NCI-H187 (cell line): ENCODE data around the gene EPHX1.
A peak's percentile ranks its signal among the peaks of the same experiment; 100 is the strongest.
"Not testable (repeated sequence)": the region's sequence is repeated elsewhere in the genome, so short reads cannot be mapped to it uniquely, and the experiment has no call there.

ENCODE experiments used
- DNase-seq, 2 experiments: peaks; one replicate each; lab custom pipeline; 2025; lab: John Stamatoyannopoulos, UW

Gene EPHX1

GRCh38 chr1:225777583-225778336 lies 32.2 kb upstream of the EPHX1 start, which contains the start of gene SRP9:
TSS of gene SRP9 (plus strand) at chr1:225777826. CDS start at chr1:225777941, 115 bp downstream.
- peak; percentile 70 to 92 for DNase-seq

GRCh38 chr1:225778337-225778669 lies 31.6 kb upstream of the EPHX1 start:
- no peak for DNase-seq

GRCh38 chr1:225779165-225779564 lies 30.8 kb upstream of the EPHX1 start:
- not testable (repeated sequence) for DNase-seq

GRCh38 chr1:225780134-225780533 lies 29.8 kb upstream of the EPHX1 start:
- no peak for DNase-seq

- DNase-seq, result no peak
Measured at GRCh38 chr1:225780630-225781029, 29.3 kb upstream of the EPHX1 start.

- not testable (repeated sequence) for DNase-seq
Measured at GRCh38 chr1:225789142-225789541, 20.8 kb upstream of the EPHX1 start.

- no peak for DNase-seq
Measured at GRCh38 chr1:225794954-225795353, 15.0 kb upstream of the EPHX1 start.

- not testable (repeated sequence) for DNase-seq
Measured at GRCh38 chr1:225796097-225796496, 13.8 kb upstream of the EPHX1 start.

GRCh38 chr1:225801146-225801545 lies 8.8 kb upstream of the EPHX1 start:
- DNase-seq, result not testable (repeated sequence)

- DNase-seq, result no peak
Measured at GRCh38 chr1:225806249-225806648, 3.7 kb upstream of the EPHX1 start.

GRCh38 chr1:225806736-225807135 lies 3.2 kb upstream of the EPHX1 start:
- not testable (repeated sequence) for DNase-seq

- DNase-seq, result no peak
Measured at GRCh38 chr1:225808136-225808535, 1.8 kb upstream of the EPHX1 start.

- DNase-seq, result not testable (repeated sequence)
Measured at GRCh38 chr1:225810579-225811538, 935 bp downstream of the EPHX1 start.

GRCh38 chr1:225811622-225812487 lies 1.9 kb downstream of the EPHX1 start:
- no peak for DNase-seq

- DNase-seq, result no peak
Measured at GRCh38 chr1:225812488-225813213, 2.7 kb downstream of the EPHX1 start.

GRCh38 chr1:225813214-225813964 lies 3.5 kb downstream of the EPHX1 start:
- no peak for DNase-seq

- no peak for DNase-seq
Measured at GRCh38 chr1:225814381-225814780, 4.5 kb downstream of the EPHX1 start.

- DNase-seq, result not testable (repeated sequence)
Measured at GRCh38 chr1:225815090-225815489, 5.2 kb downstream of the EPHX1 start.

GRCh38 chr1:225815526-225816178 lies 5.7 kb downstream of the EPHX1 start:
- peak; percentile 18 to 53 for DNase-seq
